Gastroesophageal sphincter (tissue), 3 donors: ENCODE measurements around the gene MUC20.

ENCODE experiments used
- CTCF ChIP-seq, 4 experiments: fragments of 200-600 bp in 2 of 4; fragments of 450-650 bp in 2 of 4; sonication (generic) in 1 of 4; IDR thresholded peaks; one replicate each; pipeline ENCODE4 v1.5.1; 2017 to 2019; ENCODE audit warnings: antibody characterized with exemption in 4 of 4, mild to moderate bottlenecking in 2 of 4, moderate library complexity in 2 of 4
- EP300 ChIP-seq: sonication (generic); formaldehyde crosslinking; IDR thresholded peaks from one replicate; pipeline ENCODE4 v1.6.1; 2017; ENCODE audit warnings: antibody characterized with exemption, mild to moderate bottlenecking

DNA sequence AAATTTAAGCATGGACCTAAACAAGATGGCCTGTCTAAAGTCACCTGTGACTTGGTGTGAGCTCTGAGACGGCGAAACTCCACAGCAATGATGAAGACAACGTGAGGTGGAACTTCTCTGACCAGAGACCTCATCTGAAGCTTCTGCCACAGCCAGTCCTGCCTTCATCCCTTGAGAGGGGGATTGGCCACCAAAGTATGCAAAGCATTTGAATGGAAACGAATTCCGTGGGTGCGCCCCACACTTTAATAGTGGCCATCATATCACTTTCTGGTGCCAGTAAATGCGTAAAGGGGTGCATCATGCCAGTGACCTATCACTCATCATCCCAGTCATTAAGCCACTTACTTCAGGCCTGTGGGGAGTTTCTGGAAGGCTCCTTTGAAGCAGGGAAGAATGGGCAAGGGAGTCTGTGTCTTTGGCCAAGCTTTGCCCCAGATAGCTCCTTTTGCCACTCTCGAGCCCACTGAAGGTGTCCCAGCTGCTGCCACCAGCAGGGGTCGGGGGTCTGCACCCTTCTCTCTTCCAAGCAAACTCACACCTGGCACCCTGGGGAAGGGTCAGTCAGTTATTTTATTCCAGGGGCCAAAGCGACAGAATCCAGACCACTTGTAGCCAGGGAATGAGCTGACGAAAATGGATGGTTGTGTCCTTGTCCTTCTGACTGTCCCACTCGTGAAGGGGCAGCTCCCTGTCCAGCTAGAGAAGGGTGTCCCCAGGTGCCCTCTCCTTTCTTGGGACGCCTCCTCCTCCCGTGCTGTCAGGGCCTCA is 17.7 kb downstream of the MUC20 start:
- TF ChIP-seq CTCF (IDR thresholded peaks at IDR 0.05) (no peak), EP300 (no peak)
